Thyroid gland (tissue), 4 donors: ENCODE data around the gene IL17C. TPM values are rescaled to one million over a fixed set of nuclear protein-coding genes. Genes with fewer than 3 reads are reported as not detected.

ENCODE experiments used
- DNase-seq, 2 donors: peaks; one replicate each; pipeline ENCODE4 v3.0.0-alpha.2; 2019
- H3K27ac ChIP-seq, 3 donors: fragments of 200-600 bp; sonication (generic); 1 replicate in 2 of 3; 2 replicates in 1 of 3; pipeline ENCODE4 v1.5.1; 2016 to 2019; ENCODE audit warnings: mild to moderate bottlenecking in 1 of 3, moderate library complexity in 1 of 3
- H3K27me3 ChIP-seq: fragments of 200-600 bp; sonication (generic); one replicate; pipeline ENCODE4 v1.5.1; 2019
- H3K36me3 ChIP-seq, 2 donors: fragments of 200-600 bp; sonication (generic); one replicate each; pipeline ENCODE4 v1.5.1; 2016 to 2019
- H3K4me1 ChIP-seq, 2 donors: fragments of 200-600 bp; sonication (generic); one replicate each; pipeline ENCODE4 v1.5.1; 2017 to 2019
- H3K4me3 ChIP-seq, 3 donors: fragments of 200-600 bp; sonication (generic); replicated peaks in 1 of 3; 1 replicate in 2 of 3; 2 replicates in 1 of 3; pipeline ENCODE4 v1.5.1; 2016; ENCODE audit warnings: mild to moderate bottlenecking in 1 of 3
- H3K9me3 ChIP-seq: fragments of 200-600 bp; sonication (generic); one replicate; pipeline ENCODE4 v1.5.1; 2017
- POLR2A ChIP-seq, 2 donors: fragments of 450-650 bp; IDR thresholded peaks; one replicate each; pipeline ENCODE4 v1.6.1; 2017; ENCODE audit warnings: antibody characterized with exemption in 2 of 2, mild to moderate bottlenecking in 2 of 2, moderate library complexity in 1 of 2
- WGBS, 2 donors: methylation state at CpG; one replicate each; pipeline ENCODE4 v1.1.5; 2017; 5-methylcytosine and 5-hydroxymethylcytosine counted together
- intact Hi-C: fragments of 100-400 bp; cut with DNase I; formaldehyde crosslinking; loops from one replicate; pipeline ENCODE4 v1.15.1; 2023
- total RNA-seq, 4 donors: library from RNA; depleted of rRNA; stranded (reverse); fragments of >200 nt; gene quantifications; one replicate each; pipeline ENCODE4 v1.2.3, GENCODE V29; 2016
- TF ChIP-seq, protein P1 (sequence below), 6 experiments: fragments of 200-600 bp in 3 of 6; fragments of 450-650 bp in 3 of 6; sonication (generic) in 3 of 6; IDR thresholded peaks; one replicate each; pipeline ENCODE4 v1.5.1; 2016 to 2019; ENCODE audit warnings: antibody characterized with exemption in 6 of 6, mild to moderate bottlenecking in 2 of 6, inconsistent platforms in 1 of 6, moderate library complexity in 1 of 6

The IL17C gene
- total RNA-seq, 4 donors from 2014 or later: not detected

DNA sequence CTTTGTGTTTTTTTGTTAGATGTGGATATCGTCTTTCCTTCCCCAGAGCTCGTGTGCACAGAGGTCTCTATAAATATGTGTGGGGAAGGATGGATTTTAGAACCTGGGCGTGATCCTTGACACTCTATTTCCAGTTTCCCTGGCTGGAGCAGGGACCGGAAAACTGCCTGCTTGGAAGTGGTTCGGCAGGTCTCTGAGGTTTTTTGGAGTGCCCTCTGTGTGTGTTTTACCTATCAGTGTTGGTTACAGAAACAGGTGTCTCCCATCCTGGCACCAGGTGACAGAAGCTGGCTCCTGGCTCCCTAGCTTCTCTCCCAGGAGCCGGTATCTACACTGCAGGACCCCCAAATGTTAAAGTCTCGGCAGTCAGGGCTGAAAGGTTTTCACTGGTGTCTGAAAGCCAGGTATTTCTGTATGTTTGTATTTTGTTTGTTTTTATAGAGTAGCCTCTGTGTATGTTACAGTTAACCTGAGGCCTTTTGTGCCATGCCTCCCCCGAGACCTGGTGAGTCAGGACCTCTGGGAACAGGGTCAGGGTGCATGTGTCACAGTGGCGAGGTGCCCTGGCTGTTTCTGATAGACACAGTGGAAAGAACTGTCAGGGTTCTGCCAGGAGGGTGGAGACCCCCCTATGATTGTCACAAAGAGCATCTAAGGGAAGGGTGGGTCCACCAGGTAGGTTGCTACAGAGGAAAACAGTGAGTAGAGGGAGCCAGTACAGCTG, 36.9 kb upstream of the IL17C start:
- whole genome bisulfite sequencing, 2 donors: 63 to 87% methylated on average over 9 of the region's 9 CpGs
- no peaks in the 10 kb centered on the region for H3K9me3 ChIP-seq
- H3K27ac ChIP-seq: peak overlapping the region in 1 of 3 donors; percentile 3
- peaks cover 18 to 32% of the 10 kb centered on the region in 2 donors for H3K36me3 ChIP-seq
- intact Hi-C loops: no loop called here
- DNase-seq: no peak
- H3K4me3 ChIP-seq: no peak overlapping the region
- H3K4me1 ChIP-seq: peaks cover 0 to 16% of the 10 kb centered on the region in 2 donors
- no peak for TF ChIP-seq POLR2A (IDR thresholded peaks at IDR 0.05)
- TF ChIP-seq, protein P1, sequence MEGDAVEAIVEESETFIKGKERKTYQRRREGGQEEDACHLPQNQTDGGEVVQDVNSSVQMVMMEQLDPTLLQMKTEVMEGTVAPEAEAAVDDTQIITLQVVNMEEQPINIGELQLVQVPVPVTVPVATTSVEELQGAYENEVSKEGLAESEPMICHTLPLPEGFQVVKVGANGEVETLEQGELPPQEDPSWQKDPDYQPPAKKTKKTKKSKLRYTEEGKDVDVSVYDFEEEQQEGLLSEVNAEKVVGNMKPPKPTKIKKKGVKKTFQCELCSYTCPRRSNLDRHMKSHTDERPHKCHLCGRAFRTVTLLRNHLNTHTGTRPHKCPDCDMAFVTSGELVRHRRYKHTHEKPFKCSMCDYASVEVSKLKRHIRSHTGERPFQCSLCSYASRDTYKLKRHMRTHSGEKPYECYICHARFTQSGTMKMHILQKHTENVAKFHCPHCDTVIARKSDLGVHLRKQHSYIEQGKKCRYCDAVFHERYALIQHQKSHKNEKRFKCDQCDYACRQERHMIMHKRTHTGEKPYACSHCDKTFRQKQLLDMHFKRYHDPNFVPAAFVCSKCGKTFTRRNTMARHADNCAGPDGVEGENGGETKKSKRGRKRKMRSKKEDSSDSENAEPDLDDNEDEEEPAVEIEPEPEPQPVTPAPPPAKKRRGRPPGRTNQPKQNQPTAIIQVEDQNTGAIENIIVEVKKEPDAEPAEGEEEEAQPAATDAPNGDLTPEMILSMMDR (IDR thresholded peaks at IDR 0.05): no peak
- no peaks in the 10 kb centered on the region for H3K27me3 ChIP-seq

DNA sequence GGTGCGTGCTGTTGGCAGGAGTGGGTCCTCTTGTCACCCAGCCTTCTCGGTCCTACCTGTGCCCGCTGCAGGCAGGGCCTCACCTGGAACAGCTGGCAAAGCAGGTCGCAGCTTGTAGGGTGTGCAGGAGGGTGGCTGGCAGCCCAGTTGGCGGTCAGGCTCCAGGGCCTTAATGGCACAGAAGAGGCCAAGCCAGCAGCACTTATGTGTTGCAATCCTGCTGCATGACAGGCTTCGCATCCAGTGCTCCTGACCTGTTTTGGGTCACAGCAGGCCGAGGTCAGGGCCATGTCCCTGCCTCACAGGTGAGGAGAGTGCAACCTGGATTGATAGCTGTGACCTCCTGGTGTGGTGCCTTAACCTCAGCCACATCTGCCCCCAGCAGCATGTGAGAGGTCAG, 36.3 kb upstream of the IL17C start:
- H3K9me3 ChIP-seq: no peaks in the 10 kb centered on the region
- intact Hi-C loops: no loop called here
- H3K27ac ChIP-seq: no peak overlapping the region
- peaks cover 18 to 32% of the 10 kb centered on the region in 2 donors for H3K36me3 ChIP-seq
- TF ChIP-seq, protein P1 (IDR thresholded peaks at IDR 0.05): no peak
- no peak for TF ChIP-seq POLR2A (IDR thresholded peaks at IDR 0.05)
- peak in 1 of 2 donors; percentile 22 for DNase-seq
- no peak overlapping the region for H3K4me3 ChIP-seq
- peaks cover 0 to 16% of the 10 kb centered on the region in 2 donors for H3K4me1 ChIP-seq
- 66 to 95% methylated on average over 4 to 6 of the region's 7 CpGs for WGBS, 2 donors
- no peaks in the 10 kb centered on the region for H3K27me3 ChIP-seq

DNA sequence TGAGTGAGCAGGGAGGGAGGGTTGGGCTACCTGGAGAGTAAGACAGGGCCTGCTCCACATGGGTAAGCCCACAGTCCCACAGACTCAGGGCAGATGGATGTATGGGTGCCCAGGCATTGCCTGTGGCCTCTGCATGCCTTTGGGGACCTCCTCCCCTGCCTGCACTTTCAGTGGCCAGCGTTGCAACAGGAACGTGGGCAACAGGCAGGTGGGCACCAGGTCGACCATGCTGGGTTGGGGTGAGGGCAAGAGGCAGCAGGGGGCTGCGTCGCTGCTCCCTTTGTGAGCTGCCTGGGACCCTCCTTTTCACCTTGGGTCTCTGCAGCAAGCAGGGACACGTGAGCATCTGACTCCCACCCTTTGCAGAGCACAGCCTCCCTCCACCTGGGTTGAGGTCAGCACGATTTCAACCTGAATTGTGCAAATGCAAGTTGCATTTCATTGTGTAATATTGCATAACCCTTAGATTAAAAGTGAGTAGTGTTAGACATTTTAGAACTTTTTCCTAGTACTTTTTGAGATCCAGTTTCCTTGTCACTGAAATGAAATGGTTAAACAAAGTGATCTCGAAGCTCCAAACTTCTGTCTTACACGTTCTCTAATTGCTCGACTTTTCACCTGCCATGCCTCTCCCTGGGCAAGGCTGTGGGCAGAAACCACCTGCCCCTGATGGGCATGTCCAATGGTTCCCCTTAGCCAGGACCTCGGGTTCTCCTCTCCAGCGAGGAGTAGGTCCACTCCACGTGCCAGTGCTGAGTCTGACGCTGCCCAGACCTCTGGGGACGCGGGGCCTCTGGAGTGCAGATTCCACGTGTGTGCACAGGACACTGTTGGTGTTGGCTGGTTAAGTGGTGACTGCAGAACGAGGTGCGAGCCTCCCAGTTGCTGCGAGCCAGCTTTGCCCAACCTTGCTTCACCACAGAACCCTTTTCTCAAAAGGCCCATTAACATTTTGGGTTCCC, 32.9 kb upstream of the IL17C start:
- peak; percentile 45 to 66 for DNase-seq
- Histone ChIP-seq H3K4me1 (peaks cover 0 to 5% of the 10 kb centered on the region in 2 donors), H3K27ac (no peak overlapping the region), H3K4me3 (no peak overlapping the region), H3K27me3 (no peaks in the 10 kb centered on the region), H3K9me3 (no peaks in the 10 kb centered on the region), H3K36me3 (peaks cover 14 to 26% of the 10 kb centered on the region in 2 donors)
- TF ChIP-seq, protein P1 (IDR thresholded peaks at IDR 0.05): no peak
- WGBS, 2 donors: 61 to 66% methylated on average over 16 to 20 of the region's 20 CpGs
- intact Hi-C loops: no loop called here

DNA sequence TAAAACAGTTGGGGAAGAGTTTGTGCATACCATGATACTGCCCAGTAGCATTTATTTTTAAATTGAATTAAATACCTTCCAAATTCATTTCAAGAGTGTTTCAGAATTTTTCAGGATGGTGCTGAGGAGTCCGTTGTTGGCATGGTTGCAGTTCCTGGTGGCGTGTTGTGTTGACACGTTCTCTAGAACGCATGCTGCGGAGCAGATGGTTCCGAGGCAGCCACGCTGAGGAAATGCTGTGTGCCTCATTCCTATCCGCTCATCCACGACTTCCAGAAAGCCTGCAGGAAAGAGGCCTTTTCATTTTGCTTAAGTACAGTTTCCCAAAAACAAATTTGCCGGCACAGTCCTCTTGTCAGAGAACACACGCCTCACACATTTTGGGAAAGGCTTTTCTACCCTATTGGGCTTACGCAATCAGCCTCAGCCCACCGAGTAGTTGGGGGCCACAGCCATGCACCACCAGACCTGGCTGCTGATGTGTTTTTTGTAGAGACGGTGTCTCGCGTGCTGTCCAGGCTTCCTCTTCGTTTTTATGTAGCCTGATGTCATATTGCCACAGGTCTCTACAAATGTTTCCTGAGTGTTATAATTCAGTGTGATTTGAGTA, 32.1 kb upstream of the IL17C start:
- Histone ChIP-seq H3K4me3 (no peak overlapping the region), H3K27me3 (no peaks in the 10 kb centered on the region), H3K9me3 (no peaks in the 10 kb centered on the region), H3K4me1 (no peaks in the 10 kb centered on the region), H3K36me3 (peaks cover 22 to 30% of the 10 kb centered on the region in 2 donors), H3K27ac (no peak overlapping the region)
- intact Hi-C loops: no loop called here
- DNase-seq: peak; percentile 55 to 67
- TF ChIP-seq, protein P1 (IDR thresholded peaks at IDR 0.05): no peak
- TF ChIP-seq POLR2A (IDR thresholded peaks at IDR 0.05): no peak
- 71 to 75% methylated on average over 17 of the region's 17 CpGs for WGBS, 2 donors
